Activated CD8-positive, alpha-beta T cell treated with anti-CD3 and anti-CD28 coated beads for 36 hours (primary cell): ENCODE measurements around the gene GATAD2A. TPM values are rescaled to one million over a fixed set of nuclear protein-coding genes. Genes with fewer than 3 reads are reported as not detected.

Source experiments
- ATAC-seq: fragments of 200-7000 bp; cut with Tn5 transposase; one replicate; pipeline ENCODE4 v1.10.0; 2021; ENCODE audit warnings: mild to moderate bottlenecking, moderate library complexity
- CTCF ChIA-PET: fragments of 350-600 bp; sonication (Branson Sonifier 250); formaldehyde crosslinking; loops from one replicate; lab custom pipeline; 2021; ENCODE audit warnings: antibody characterized with exemption; lab: Charles Lee
- POLR2A ChIA-PET: fragments of 350-600 bp; sonication (Branson Sonifier 250); formaldehyde crosslinking; loops from one replicate; lab custom pipeline; 2021; ENCODE audit warnings: antibody characterized with exemption; lab: Charles Lee
- DNase-seq: peaks from one replicate; pipeline ENCODE4 v3.0.0-alpha.2; 2020
- H3K27ac Mint-ChIP-seq: one replicate; pipeline ENCODE4 v1.8.0; 2021; ENCODE audit warnings: mild to moderate bottlenecking, mixed read lengths
- H3K27me3 Mint-ChIP-seq: one replicate; pipeline ENCODE4 v1.8.0; 2021; ENCODE audit warnings: mixed read lengths
- H3K36me3 Mint-ChIP-seq: one replicate; pipeline ENCODE4 v1.8.0; 2021; ENCODE audit warnings: low read depth, mixed read lengths
- H3K4me1 Mint-ChIP-seq: one replicate; pipeline ENCODE4 v1.8.0; 2021; ENCODE audit warnings: low read depth, mixed read lengths
- H3K4me3 Mint-ChIP-seq: one replicate; pipeline ENCODE4 v1.8.0; 2021; ENCODE audit warnings: mild to moderate bottlenecking, moderate library complexity, mixed read lengths
- H3K9me3 Mint-ChIP-seq: one replicate; pipeline ENCODE4 v1.8.0; 2021; ENCODE audit warnings: mixed read lengths
- intact Hi-C: fragments of 100-400 bp; cut with micrococcal nuclease; formaldehyde crosslinking; loops from one replicate; pipeline ENCODE4 v1.10.0; 2022
- total RNA-seq, 2 experiments: library from RNA; stranded (reverse); gene quantifications; one replicate each; pipeline ENCODE4 v1.2.3, GENCODE V29; 2021
- TF ChIP-seq, protein P1 (sequence below): fragments of 200-600 bp; IDR thresholded peaks from one replicate; pipeline ENCODE4 v1.8.0; 2022; ENCODE audit warnings: antibody characterized with exemption, mild to moderate bottlenecking

The GATAD2A gene
- total RNA-seq, 2 experiments from 2014 or later: 132 to 136 TPM

DNA sequence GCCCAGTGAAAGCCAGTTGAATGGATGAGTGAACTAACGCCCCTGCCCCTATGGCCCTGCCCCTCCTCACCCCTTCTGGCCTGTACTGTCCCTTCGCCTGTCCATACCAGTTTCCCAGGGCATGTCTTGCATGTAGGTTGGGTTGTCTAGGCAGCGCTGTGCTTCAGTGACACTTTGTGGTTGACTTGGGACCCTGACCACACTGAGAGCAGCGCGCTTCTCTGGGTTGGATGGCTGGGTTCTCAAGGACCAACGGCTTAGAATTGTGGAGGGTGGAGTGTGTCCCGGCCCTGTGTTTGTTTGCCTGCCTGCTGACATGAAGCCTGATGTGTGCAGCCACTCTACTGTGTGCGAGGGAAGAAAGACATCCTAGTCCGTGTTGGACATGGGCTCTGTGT lies 15.8 kb downstream of the GATAD2A start:
- ATAC-seq (no peak), DNase-seq (no peak)
- ChIA-PET CTCF (no interaction called here), POLR2A (no interaction called here)
- Mint-ChIP-seq H3K27me3 (no peaks in the 10 kb centered on the region), H3K4me1 (peaks cover 74% of the 10 kb centered on the region), H3K27ac (peak overlapping the region; percentile 77), H3K9me3 (no peaks in the 10 kb centered on the region), H3K36me3 (peaks cover 9% of the 10 kb centered on the region), H3K4me3 (no peak overlapping the region)
- TF ChIP-seq, protein P1, sequence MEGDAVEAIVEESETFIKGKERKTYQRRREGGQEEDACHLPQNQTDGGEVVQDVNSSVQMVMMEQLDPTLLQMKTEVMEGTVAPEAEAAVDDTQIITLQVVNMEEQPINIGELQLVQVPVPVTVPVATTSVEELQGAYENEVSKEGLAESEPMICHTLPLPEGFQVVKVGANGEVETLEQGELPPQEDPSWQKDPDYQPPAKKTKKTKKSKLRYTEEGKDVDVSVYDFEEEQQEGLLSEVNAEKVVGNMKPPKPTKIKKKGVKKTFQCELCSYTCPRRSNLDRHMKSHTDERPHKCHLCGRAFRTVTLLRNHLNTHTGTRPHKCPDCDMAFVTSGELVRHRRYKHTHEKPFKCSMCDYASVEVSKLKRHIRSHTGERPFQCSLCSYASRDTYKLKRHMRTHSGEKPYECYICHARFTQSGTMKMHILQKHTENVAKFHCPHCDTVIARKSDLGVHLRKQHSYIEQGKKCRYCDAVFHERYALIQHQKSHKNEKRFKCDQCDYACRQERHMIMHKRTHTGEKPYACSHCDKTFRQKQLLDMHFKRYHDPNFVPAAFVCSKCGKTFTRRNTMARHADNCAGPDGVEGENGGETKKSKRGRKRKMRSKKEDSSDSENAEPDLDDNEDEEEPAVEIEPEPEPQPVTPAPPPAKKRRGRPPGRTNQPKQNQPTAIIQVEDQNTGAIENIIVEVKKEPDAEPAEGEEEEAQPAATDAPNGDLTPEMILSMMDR: no peak
- intact Hi-C loops: no loop called here

DNA sequence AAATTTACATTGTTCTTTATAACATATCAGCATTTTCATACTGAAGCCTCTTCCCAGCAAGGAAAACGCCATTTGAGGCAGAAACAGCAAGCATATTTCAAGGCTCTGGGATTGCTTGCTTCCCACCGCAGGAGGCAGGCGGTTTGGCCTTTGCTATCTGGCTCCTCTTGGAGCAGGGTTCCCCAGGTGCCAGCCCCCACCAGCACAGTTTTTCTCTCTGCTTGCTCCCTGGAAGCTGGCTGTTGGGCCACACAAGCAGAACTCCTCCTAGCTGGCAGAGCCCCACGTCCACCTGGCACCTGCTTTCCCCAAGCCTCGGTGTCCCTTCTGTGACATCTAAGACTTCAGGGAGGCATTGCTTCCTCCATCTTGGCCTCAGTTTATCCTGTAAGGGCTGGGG lies 16.7 kb downstream of the GATAD2A start:
- TF ChIP-seq, protein P1: no peak
- DNase-seq (no peak), ATAC-seq (no peak)
- CTCF ChIA-PET: no interaction called here
- intact Hi-C loops: no loop called here
- H3K27ac Mint-ChIP-seq: no peak overlapping the region
- peaks cover 72% of the 10 kb centered on the region for H3K4me1 Mint-ChIP-seq
- H3K27me3 Mint-ChIP-seq: no peaks in the 10 kb centered on the region
- POLR2A ChIA-PET: no interaction called here
- H3K9me3 Mint-ChIP-seq: no peaks in the 10 kb centered on the region
- H3K36me3 Mint-ChIP-seq: peaks cover 11% of the 10 kb centered on the region
- no peak overlapping the region for H3K4me3 Mint-ChIP-seq

DNA sequence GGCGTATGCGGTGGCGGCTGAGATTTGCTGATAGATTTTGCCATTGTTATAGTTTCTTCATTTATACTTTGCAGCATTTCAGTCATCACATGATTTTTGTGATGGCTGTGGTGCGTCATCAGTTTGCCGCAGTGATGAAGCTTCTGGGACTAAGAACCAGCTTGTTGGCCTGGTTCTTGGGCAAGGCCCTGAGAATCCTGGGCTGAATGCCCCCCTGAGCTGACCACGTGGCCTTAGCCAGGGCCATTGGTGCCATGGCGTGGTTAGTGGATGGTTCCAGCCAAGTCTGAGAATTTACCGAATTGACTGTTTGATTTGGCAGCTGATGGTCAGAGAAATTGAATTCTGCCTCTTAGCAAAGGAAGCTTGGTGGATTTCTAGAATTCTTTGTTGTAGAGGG lies 17.8 kb downstream of the GATAD2A start:
- H3K27ac Mint-ChIP-seq: peak overlapping the region; percentile 38
- no peak overlapping the region for H3K4me3 Mint-ChIP-seq
- ChIA-PET POLR2A (interaction anchor here (1.3 kb wide), 1 partner anchor 28 kb away, joined by 4 read pairs; no protein-coding TSS in a partner anchor), CTCF (interaction anchor here (0.8 to 0.9 kb wide), 2 partner anchors 13 to 108 kb away, joined by 3 to 4 read pairs; no protein-coding TSS in a partner anchor)
- no peaks in the 10 kb centered on the region for H3K27me3 Mint-ChIP-seq
- DNase-seq (no peak), ATAC-seq (no peak)
- intact Hi-C loops: no loop called here
- TF ChIP-seq, protein P1: no peak
- H3K9me3 Mint-ChIP-seq: no peaks in the 10 kb centered on the region
- peaks cover 70% of the 10 kb centered on the region for H3K4me1 Mint-ChIP-seq
- peaks cover 11% of the 10 kb centered on the region for H3K36me3 Mint-ChIP-seq

DNA sequence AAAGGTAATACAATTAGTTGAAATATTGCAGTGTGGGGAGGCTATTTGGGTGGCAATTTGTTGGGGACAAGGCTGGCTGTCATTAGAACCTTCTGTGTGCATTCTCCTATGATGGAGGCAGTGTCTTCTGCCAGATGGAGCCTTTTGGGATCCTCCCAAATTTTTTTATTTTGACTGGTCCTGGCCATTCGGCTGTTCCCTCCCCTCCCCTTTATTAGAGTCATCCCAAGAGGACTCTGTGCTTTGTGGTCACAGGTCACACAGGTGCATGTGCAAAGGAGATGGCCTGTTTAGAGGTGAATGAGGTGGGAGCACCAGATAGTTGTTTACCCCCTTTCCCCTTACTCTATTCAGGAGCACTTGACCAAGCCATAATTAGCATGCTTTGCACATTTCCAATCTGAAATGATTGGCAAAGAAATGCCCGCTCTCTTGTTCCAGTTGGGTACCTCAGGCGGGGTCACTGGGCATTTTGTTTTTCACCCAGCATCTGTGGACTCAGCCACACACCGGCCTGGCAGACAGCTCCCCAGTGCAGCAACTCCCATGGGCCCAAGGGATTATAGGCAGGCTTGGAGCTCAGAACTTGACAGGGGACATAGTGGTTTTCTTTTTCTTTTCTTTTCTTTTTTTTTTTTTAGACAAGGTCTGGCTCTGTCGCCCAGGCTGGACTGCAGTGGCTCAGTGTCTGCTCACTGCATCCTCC lies 19.8 kb downstream of the GATAD2A start:
- ChIA-PET CTCF (interaction anchor here (1.1 kb wide), 1 partner anchor 127 kb away, joined by 3 read pairs; no protein-coding TSS in a partner anchor), POLR2A (no interaction called here)
- H3K27me3 Mint-ChIP-seq: no peaks in the 10 kb centered on the region
- intact Hi-C loops: no loop called here
- H3K9me3 Mint-ChIP-seq: no peaks in the 10 kb centered on the region
- TF ChIP-seq, protein P1: no peak
- no peak for ATAC-seq
- no peak for DNase-seq
- H3K36me3 Mint-ChIP-seq: peaks cover 11% of the 10 kb centered on the region
- peak overlapping the region; percentile 34 for H3K27ac Mint-ChIP-seq
- no peak overlapping the region for H3K4me3 Mint-ChIP-seq
- H3K4me1 Mint-ChIP-seq: peaks cover 74% of the 10 kb centered on the region

DNA sequence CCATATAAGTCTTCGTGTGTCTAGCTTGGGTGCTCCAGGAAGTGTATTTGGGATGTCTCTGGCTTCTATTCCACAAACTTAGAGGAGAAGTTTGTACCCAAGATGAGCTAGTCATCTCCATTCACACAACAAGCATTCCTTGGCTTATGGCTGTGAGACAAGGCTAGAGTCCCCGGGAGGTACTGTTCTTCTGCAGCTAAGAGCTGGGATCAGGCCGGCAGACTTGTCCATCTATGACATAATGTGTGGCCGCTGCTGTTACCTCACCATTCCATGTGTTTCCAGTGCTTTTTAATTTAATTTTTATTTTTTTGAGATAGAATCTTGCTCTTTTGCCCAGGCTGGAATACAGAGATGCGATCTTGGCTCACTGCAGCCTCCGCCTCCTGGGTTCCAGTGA lies 20.7 kb downstream of the GATAD2A start:
- no peaks in the 10 kb centered on the region for H3K9me3 Mint-ChIP-seq
- ChIA-PET CTCF (interaction anchor here (1.1 kb wide), 1 partner anchor 126 kb away, joined by 3 read pairs; no protein-coding TSS in a partner anchor), POLR2A (interaction anchor here (1.7 kb wide), 1 partner anchor 10 kb away, joined by 5 read pairs; no protein-coding TSS in a partner anchor)
- TF ChIP-seq, protein P1: no peak
- no peak for DNase-seq
- no peak for ATAC-seq
- no peaks in the 10 kb centered on the region for H3K27me3 Mint-ChIP-seq
- no peak overlapping the region for H3K4me3 Mint-ChIP-seq
- peaks cover 4% of the 10 kb centered on the region for H3K36me3 Mint-ChIP-seq
- intact Hi-C loops: no loop called here
- peaks cover 72% of the 10 kb centered on the region for H3K4me1 Mint-ChIP-seq
- H3K27ac Mint-ChIP-seq: peak overlapping the region; percentile 34
